CD4-positive, CD25-positive, alpha-beta regulatory T cell (primary cell): ENCODE data around the gene TTC27. TPM values are rescaled to one million over a fixed set of nuclear protein-coding genes. Genes with fewer than 3 reads are reported as not detected.
A peak's percentile ranks its signal among the peaks of the same experiment; 100 is the strongest.

Experiments
- ATAC-seq, 2 donors: fragments of 150-1000 bp; cut with Tn5 transposase; one replicate each; pipeline ENCODE4 v1.10.0; 2021; ENCODE audit warnings: low read depth in 2 of 2, moderate number of reproducible peaks in 2 of 2, moderate library complexity in 1 of 2
- DNase-seq, 3 donors: peaks; one replicate each; pipeline versions ENCODE4 v3.0.0 to v3.0.0-alpha.2; 2012 to 2022; ENCODE audit warnings: mixed read lengths in 1 of 3
- H3K27ac ChIP-seq: one replicate; pipeline ENCODE4 v1.7.0; 2013; ENCODE audit warnings: mild to moderate bottlenecking, low read length; ENCODE audit not compliant: insufficient read depth, poor library complexity, severe bottlenecking
- H3K27me3 ChIP-seq: one replicate; pipeline ENCODE4 v1.7.0; 2013; ENCODE audit warnings: low read length; ENCODE audit not compliant: control insufficient read depth, insufficient read depth
- H3K36me3 ChIP-seq: one replicate; pipeline ENCODE4 v1.7.0; 2013; ENCODE audit warnings: mild to moderate bottlenecking, low read length, moderate library complexity; ENCODE audit not compliant: control insufficient read depth, insufficient read depth
- H3K4me1 ChIP-seq: 2 replicates; pipeline ENCODE4 v1.7.0; 2013; ENCODE audit warnings: mild to moderate bottlenecking, low read length; ENCODE audit not compliant: insufficient read depth, control insufficient read depth, poor library complexity, severe bottlenecking
- H3K4me3 ChIP-seq: one replicate; pipeline ENCODE4 v1.7.0; 2013; ENCODE audit warnings: low read depth, mild to moderate bottlenecking, low read length, moderate library complexity
- H3K9me3 ChIP-seq, 2 experiments: 1 replicate in 1 of 2; 2 replicates in 1 of 2; pipeline ENCODE4 v1.7.0; 2013; ENCODE audit warnings: low read length in 2 of 2, mild to moderate bottlenecking in 1 of 2, moderate library complexity in 1 of 2; ENCODE audit not compliant: control insufficient read depth in 2 of 2
- H3K27ac Mint-ChIP-seq, 3 donors: one replicate each; pipeline ENCODE4 v1.8.0; 2020 to 2022; ENCODE audit warnings: mild to moderate bottlenecking in 3 of 3, mixed read lengths in 3 of 3, moderate library complexity in 2 of 3
- H3K27me3 Mint-ChIP-seq: one replicate; pipeline ENCODE4 v1.8.0; 2022; ENCODE audit warnings: mild to moderate bottlenecking, mixed read lengths
- H3K36me3 Mint-ChIP-seq: one replicate; pipeline ENCODE4 v1.8.0; 2020; ENCODE audit warnings: mixed read lengths
- H3K4me1 Mint-ChIP-seq, 4 donors: one replicate each; pipeline ENCODE4 v1.8.0; 2020 to 2022; ENCODE audit warnings: mixed read lengths in 4 of 4, mild to moderate bottlenecking in 1 of 4
- H3K4me3 Mint-ChIP-seq, 4 donors: one replicate each; pipeline ENCODE4 v1.8.0; 2020 to 2022; ENCODE audit warnings: mild to moderate bottlenecking in 4 of 4, mixed read lengths in 4 of 4, moderate library complexity in 3 of 4
- H3K9me3 Mint-ChIP-seq, 7 donors: one replicate each; pipeline ENCODE4 v1.8.0; 2020 to 2022; ENCODE audit warnings: mixed read lengths in 7 of 7, mild to moderate bottlenecking in 3 of 7, moderate library complexity in 2 of 7
- polyA plus RNA-seq, 4 donors: library from polyadenylated mRNA; unstranded; fragments of 300-500 nt; fragmentation: Illumina TruSeq; gene quantifications; one replicate each; pipeline ENCODE4 v1.2.3, GENCODE V29; 2021
- total RNA-seq: library from RNA; stranded (reverse); gene quantifications from one replicate; pipeline ENCODE4 v1.2.3, GENCODE V29; 2022

The TTC27 gene
- total and polyA plus RNA-seq, 5 donors from 2014 or later: 18.6 to 25.5 (median 23.6) TPM

DNA sequence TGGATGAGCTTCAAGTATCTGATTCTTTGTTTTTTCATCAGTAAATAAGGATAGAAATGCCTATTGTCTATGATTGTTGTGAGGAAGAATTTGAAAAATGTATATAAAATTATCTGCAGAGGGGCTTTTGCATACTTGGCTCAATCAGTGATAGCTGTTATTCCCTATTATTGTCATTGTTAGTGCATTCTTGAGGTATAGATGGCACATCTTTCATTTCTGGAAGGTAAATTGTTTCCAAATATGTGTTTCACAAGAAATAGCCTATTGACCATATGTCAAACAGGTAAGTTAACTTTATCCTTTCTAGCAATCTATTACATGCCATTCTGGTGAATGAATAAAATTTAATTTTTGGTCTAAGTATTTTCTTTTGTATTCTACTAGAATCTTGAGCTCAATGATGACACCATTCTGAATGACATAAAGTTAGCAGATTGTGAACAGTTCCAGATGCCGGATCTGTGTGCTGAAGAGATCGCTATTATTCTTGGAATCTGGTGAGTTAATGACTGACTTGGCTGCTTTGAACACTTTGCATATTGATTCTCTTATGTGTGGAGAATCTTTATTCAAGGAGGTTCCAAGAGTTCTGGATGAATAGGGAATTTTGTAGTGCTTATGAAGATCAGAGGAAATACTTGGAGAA, 44.2 kb downstream of the TTC27 start:
- no peak for ATAC-seq
- H3K4me3 Mint-ChIP-seq: no peak overlapping the region
- no peaks in the 10 kb centered on the region for H3K4me1 ChIP-seq
- H3K4me1 Mint-ChIP-seq: peaks cover 0 to 2% (median 0%) of the 10 kb centered on the region in 4 donors
- no peaks in the 10 kb centered on the region for H3K27me3 ChIP-seq
- peaks cover 26% of the 10 kb centered on the region for H3K36me3 ChIP-seq
- no peak for DNase-seq
- H3K27me3 Mint-ChIP-seq: no peaks in the 10 kb centered on the region
- no peaks in the 10 kb centered on the region for H3K9me3 ChIP-seq
- no peak overlapping the region for H3K27ac Mint-ChIP-seq
- H3K27ac ChIP-seq: no peak overlapping the region
- no peak overlapping the region for H3K4me3 ChIP-seq
- H3K9me3 Mint-ChIP-seq: no peaks in the 10 kb centered on the region
- H3K36me3 Mint-ChIP-seq: peaks cover 28% of the 10 kb centered on the region

DNA sequence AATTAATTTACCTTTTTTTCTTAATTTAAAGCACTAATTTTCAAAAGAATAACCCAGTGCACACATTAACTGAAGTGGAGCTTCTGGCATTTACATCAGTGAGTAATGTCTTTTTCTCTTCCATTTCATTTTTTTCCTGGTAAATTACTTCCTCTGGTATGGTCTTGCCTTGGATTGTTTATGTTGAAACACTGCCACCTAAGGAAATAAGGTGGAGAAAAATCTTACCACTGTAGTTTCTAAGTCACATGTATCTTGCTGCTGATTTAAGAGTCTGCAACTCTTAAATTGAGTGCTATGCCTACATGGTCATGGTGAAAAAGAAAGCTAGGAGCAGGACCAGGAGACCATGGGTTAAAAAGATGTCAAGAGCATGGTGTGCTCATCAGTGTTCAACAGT, 51.0 kb downstream of the TTC27 start:
- H3K27ac ChIP-seq: no peak overlapping the region
- no peaks in the 10 kb centered on the region for H3K9me3 ChIP-seq
- Mint-ChIP-seq H3K4me3 (no peak overlapping the region), H3K36me3 (peaks cover 39% of the 10 kb centered on the region), H3K4me1 (peaks cover 0 to 7% (median 4%) of the 10 kb centered on the region in 4 donors), H3K27me3 (no peaks in the 10 kb centered on the region), H3K9me3 (no peaks in the 10 kb centered on the region), H3K27ac (no peak overlapping the region)
- ATAC-seq: no peak
- DNase-seq: no peak
- H3K4me3 ChIP-seq: no peak overlapping the region
- peaks cover 35% of the 10 kb centered on the region for H3K36me3 ChIP-seq
- H3K4me1 ChIP-seq: no peaks in the 10 kb centered on the region
- no peaks in the 10 kb centered on the region for H3K27me3 ChIP-seq

DNA sequence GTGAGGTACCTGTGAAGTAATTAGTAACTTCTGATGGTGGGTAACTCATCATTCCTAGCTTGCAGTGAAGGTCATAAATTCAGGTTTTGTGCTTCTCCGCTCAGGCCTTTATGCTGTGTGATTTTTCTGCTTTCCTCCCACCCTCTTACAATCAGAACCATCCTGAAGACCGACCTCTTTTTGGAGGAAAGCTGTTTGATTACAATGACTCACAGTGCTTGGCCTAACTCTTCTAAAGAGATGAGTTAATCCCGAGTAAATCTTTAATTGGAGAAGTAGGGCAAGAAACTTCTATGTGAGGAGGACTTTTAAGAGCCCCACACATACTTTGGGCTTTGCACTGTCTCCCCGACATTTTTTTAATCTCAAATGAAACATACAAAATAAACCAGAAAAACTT, 53.1 kb downstream of the TTC27 start:
- no peak overlapping the region for H3K4me3 Mint-ChIP-seq

GRCh38 chr2:32683520-32684086, 55.8 kb downstream of the TTC27 start:
- peaks cover 7 to 14% (median 9%) of the 10 kb centered on the region in 4 donors for H3K4me1 Mint-ChIP-seq
- H3K9me3 Mint-ChIP-seq: no peaks in the 10 kb centered on the region
- no peak for ATAC-seq
- Histone ChIP-seq H3K27ac (no peak overlapping the region), H3K27me3 (no peaks in the 10 kb centered on the region), H3K4me1 (no peaks in the 10 kb centered on the region), H3K4me3 (no peak overlapping the region), H3K36me3 (peaks cover 30% of the 10 kb centered on the region), H3K9me3 (no peaks in the 10 kb centered on the region)
- DNase-seq: no peak
- no peak overlapping the region for H3K4me3 Mint-ChIP-seq
- peak overlapping the region in 1 of 3 donors; percentile 56 for H3K27ac Mint-ChIP-seq
- H3K27me3 Mint-ChIP-seq: no peaks in the 10 kb centered on the region
- H3K36me3 Mint-ChIP-seq: peaks cover 38% of the 10 kb centered on the region

More for the DNA sequence above, 53.1 kb downstream of the TTC27 start:
- Histone ChIP-seq H3K36me3 (peaks cover 26% of the 10 kb centered on the region), H3K27ac (no peak overlapping the region), H3K9me3 (no peaks in the 10 kb centered on the region), H3K27me3 (no peaks in the 10 kb centered on the region), H3K4me3 (no peak overlapping the region), H3K4me1 (no peaks in the 10 kb centered on the region)
- H3K27me3 Mint-ChIP-seq: no peaks in the 10 kb centered on the region
- no peaks in the 10 kb centered on the region for H3K9me3 Mint-ChIP-seq
- H3K27ac Mint-ChIP-seq: peak overlapping the region in 1 of 3 donors; percentile 7
- H3K36me3 Mint-ChIP-seq: peaks cover 38% of the 10 kb centered on the region
- peaks cover 0 to 7% (median 4%) of the 10 kb centered on the region in 4 donors for H3K4me1 Mint-ChIP-seq
- ATAC-seq (no peak), DNase-seq (no peak)

GRCh38 chr2:32688541-32688940, 60.7 kb downstream of the TTC27 start:
- Mint-ChIP-seq H3K27me3 (no peaks in the 10 kb centered on the region), H3K27ac (no peak overlapping the region), H3K4me1 (peaks cover 3 to 14% (median 10%) of the 10 kb centered on the region in 4 donors), H3K9me3 (no peaks in the 10 kb centered on the region), H3K36me3 (peaks cover 12% of the 10 kb centered on the region), H3K4me3 (no peak overlapping the region)
- no peaks in the 10 kb centered on the region for H3K27me3 ChIP-seq
- no peak overlapping the region for H3K27ac ChIP-seq
- no peaks in the 10 kb centered on the region for H3K9me3 ChIP-seq
- no peak overlapping the region for H3K4me3 ChIP-seq
- no peaks in the 10 kb centered on the region for H3K4me1 ChIP-seq
- ATAC-seq: no peak
- peak in 1 of 3 donors; percentile 31 for DNase-seq
- peaks cover 10% of the 10 kb centered on the region for H3K36me3 ChIP-seq

DNA sequence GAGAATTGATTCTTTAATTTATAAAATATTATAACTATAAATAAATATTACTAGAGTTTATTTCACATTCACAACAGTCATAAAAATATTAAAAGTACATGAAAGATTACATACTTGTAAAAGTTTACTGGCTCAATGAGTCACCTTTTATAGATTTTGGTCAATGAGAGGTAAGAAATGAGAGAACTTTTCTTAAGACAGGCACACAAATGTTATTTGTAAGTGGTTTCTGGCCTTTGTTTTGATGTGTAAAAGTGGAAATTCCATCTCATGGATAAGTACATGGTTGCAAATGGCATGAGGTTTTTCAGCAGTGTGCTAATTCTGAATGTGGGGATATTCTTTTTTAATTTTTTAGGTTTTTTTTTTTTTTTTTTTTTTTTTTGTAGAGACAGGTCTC, 63.8 kb downstream of the TTC27 start:
- ATAC-seq (no peak), DNase-seq (no peak)
- H3K36me3 ChIP-seq: peaks cover 6% of the 10 kb centered on the region
- Mint-ChIP-seq H3K36me3 (peaks cover 3% of the 10 kb centered on the region), H3K4me1 (peaks cover 3 to 14% (median 9%) of the 10 kb centered on the region in 4 donors), H3K27me3 (no peaks in the 10 kb centered on the region), H3K9me3 (no peaks in the 10 kb centered on the region), H3K27ac (no peak overlapping the region), H3K4me3 (no peak overlapping the region)
- no peak overlapping the region for H3K27ac ChIP-seq
- no peak overlapping the region for H3K4me3 ChIP-seq
- H3K4me1 ChIP-seq: no peaks in the 10 kb centered on the region
- H3K27me3 ChIP-seq: no peaks in the 10 kb centered on the region
- no peaks in the 10 kb centered on the region for H3K9me3 ChIP-seq

DNA sequence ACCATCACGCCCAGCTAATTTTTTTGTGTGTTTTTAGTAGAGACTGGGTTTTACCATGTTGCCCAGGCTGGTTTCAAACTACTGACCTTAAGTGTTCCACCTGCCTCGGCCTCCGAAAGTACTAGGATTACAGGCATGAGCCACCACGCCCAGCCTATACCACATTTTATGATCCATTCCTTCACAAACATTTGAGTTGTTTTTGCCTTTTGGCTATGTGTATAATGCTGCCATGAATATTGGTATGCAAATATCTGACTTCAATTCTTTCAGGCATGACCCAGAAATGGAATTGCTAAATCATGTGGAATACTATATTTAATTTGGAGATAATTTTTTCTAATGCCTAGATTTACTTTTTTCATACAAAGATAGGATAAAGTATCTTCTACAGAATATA, 68.6 kb downstream of the TTC27 start:
- peaks cover 2 to 17% (median 5%) of the 10 kb centered on the region in 4 donors for H3K4me1 Mint-ChIP-seq
- Histone ChIP-seq H3K36me3 (peaks cover 3% of the 10 kb centered on the region), H3K4me1 (no peaks in the 10 kb centered on the region), H3K27ac (no peak overlapping the region), H3K4me3 (no peak overlapping the region), H3K9me3 (no peaks in the 10 kb centered on the region), H3K27me3 (no peaks in the 10 kb centered on the region)
- H3K4me3 Mint-ChIP-seq: no peak overlapping the region
- ATAC-seq (no peak), DNase-seq (no peak)
- no peaks in the 10 kb centered on the region for H3K27me3 Mint-ChIP-seq
- H3K36me3 Mint-ChIP-seq: peaks cover 17% of the 10 kb centered on the region
- no peak overlapping the region for H3K27ac Mint-ChIP-seq
- H3K9me3 Mint-ChIP-seq: no peaks in the 10 kb centered on the region

DNA sequence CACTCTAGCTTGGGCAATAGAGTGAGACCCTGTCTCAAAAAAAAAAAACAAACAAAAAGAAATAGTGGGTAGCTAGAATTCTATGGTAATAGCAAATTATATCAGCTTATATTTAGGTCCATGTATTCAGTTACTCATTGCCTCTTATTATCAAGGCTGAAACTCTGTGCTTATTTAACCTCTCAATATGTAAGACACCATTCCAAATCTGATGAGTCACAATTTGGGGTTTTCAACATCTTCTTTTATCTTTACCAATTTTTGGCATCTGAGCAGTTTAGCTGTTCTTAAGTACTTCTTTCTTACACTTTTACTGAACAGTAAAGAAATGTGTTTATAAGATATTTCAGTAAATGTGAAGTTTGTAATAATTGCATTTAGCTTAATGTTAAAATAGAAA, 69.3 kb downstream of the TTC27 start:
- DNase-seq: no peak
- no peaks in the 10 kb centered on the region for H3K9me3 ChIP-seq
- H3K27ac Mint-ChIP-seq: peak overlapping the region in 2 of 3 donors; percentile 26 to 43
- H3K9me3 Mint-ChIP-seq: no peaks in the 10 kb centered on the region
- ATAC-seq: no peak
- no peaks in the 10 kb centered on the region for H3K27me3 ChIP-seq
- H3K36me3 ChIP-seq: peaks cover 3% of the 10 kb centered on the region
- H3K36me3 Mint-ChIP-seq: peaks cover 17% of the 10 kb centered on the region
- no peak overlapping the region for H3K4me3 ChIP-seq
- H3K4me1 ChIP-seq: no peaks in the 10 kb centered on the region
- H3K27ac ChIP-seq: no peak overlapping the region
- H3K4me3 Mint-ChIP-seq: no peak overlapping the region
- H3K4me1 Mint-ChIP-seq: peaks cover 9 to 24% (median 10%) of the 10 kb centered on the region in 4 donors
- H3K27me3 Mint-ChIP-seq: no peaks in the 10 kb centered on the region
